ENCODE measurements around the gene FABP1. TPM values are rescaled to one million over a fixed set of nuclear protein-coding genes. Genes with fewer than 3 reads are reported as not detected.

The FABP1 gene
- total and polyA plus RNA-seq, 2 of the 4 experiments (the other 2 are of a cell fraction) = not detected

DNA sequence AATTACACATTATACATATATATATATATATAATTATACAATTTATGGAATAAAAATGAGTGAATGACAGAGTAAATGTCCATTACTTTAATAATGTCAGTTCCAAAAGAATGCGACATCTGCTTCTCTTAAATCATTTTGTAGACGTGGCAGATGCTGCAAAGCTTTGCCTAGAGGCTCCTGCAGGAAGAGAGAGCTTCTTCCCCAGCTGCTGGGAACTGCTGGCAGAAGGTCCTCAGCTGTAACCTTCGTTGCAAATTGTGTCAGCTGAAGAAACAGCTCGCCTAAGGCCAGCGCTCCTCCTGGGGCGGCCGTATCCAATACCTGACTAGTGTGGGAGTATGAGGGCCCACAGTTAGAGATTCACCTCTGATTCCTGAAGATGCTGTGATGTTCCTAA, 32.7 kb upstream of the FABP1 start:
- H3K18ac ChIP-seq (ENCODE audit: low read depth, low read length) = no peak overlapping the region
- H3K4ac ChIP-seq (ENCODE audit: low read depth, low read length) = no peak overlapping the region
- ChIA-PET CTCF (interaction anchor here (1.0 to 3.0 kb wide), 2 partner anchors 15 to 100 kb away, joined by 4 to 38 read pairs; no protein-coding TSS in a partner anchor), POLR2A (ENCODE audit: unreplicated experiment) (no interaction called here)
- no peak overlapping the region for H3K9ac ChIP-seq (ENCODE audit: low read depth, low read length)
- H2AK5ac ChIP-seq (ENCODE audit: low read depth, low read length) = no peak overlapping the region
- no peak overlapping the region for H3K23ac ChIP-seq (ENCODE audit: low read depth, low read length)
- H3K9me1 ChIP-seq (ENCODE audit: insufficient read depth, low read length) = no peaks in the 10 kb centered on the region
- H2AK9ac ChIP-seq (replicated peaks; ENCODE audit: low read depth, low read length, poor library complexity) = no peak overlapping the region
- DNase-seq (no peak), ATAC-seq (ENCODE audit: low read depth) (no peak)
- no peak overlapping the region for H3K4me3 ChIP-seq (ENCODE audit: insufficient read depth, low read depth, low read length)
- H3K79me1 ChIP-seq (ENCODE audit: low read depth in 1 of 2, low read length in 2 of 2) = no peaks in the 10 kb centered on the region
- BruUV-seq (replicated peaks) = no TSS peak
- no peak overlapping the region for H2AFZ ChIP-seq (replicated peaks; ENCODE audit: low read length, poor library complexity)
- no peak overlapping the region for H3K14ac ChIP-seq (replicated peaks; ENCODE audit: low read depth, low read length)
- no peak overlapping the region for H4K91ac ChIP-seq (ENCODE audit: insufficient read depth, low read depth, low read length)
- no peak overlapping the region for H2BK15ac ChIP-seq (ENCODE audit: low read depth, low read length)
- no peaks in the 10 kb centered on the region for H3K4me1 ChIP-seq (ENCODE audit: control insufficient read depth, insufficient read depth, low read length)
- H2BK20ac ChIP-seq (ENCODE audit: low read depth, low read length) = no peak overlapping the region
- in situ Hi-C loops (cut with MboI; ENCODE audit: low sequenced_read_pairs) (no loop called here), intact Hi-C loops (cut with micrococcal nuclease) (loop anchor here (1.0 kb wide), 1 partner anchor 100 kb away; no protein-coding TSS in a partner anchor), dilution Hi-C loops (cut with HindIII; ENCODE audit: low sequenced_read_pairs, unreplicated experiment) (no loop called here)
- no peak overlapping the region for H3K56ac ChIP-seq (ENCODE audit: extremely low read depth, insufficient read depth, low read length)
- TF ChIP-seq MAFK (IDR thresholded peaks at IDR 0.05; ENCODE audit: low read depth, low read length) = no peak
- H4K20me1 ChIP-seq (ENCODE audit: insufficient read depth, low read length) = no peaks in the 10 kb centered on the region
- H3K27me3 ChIP-seq (ENCODE audit: control insufficient read depth, insufficient read depth, low read length) = peaks cover 3% of the 10 kb centered on the region
- no peak overlapping the region for H4K8ac ChIP-seq (ENCODE audit: low read depth in 2 of 2, low read length in 2 of 2)
- no peak overlapping the region for H2BK5ac ChIP-seq (ENCODE audit: low read depth, low read length, poor library complexity, severe bottlenecking)
- H3K36me3 ChIP-seq (ENCODE audit: control insufficient read depth, insufficient read depth, low read length) = no peaks in the 10 kb centered on the region
- no peaks in the 10 kb centered on the region for H3K9me3 ChIP-seq (ENCODE audit: control insufficient read depth, insufficient read depth, low read length)
- H4K5ac ChIP-seq (ENCODE audit: low read depth, low read length) = no peak overlapping the region
- no CpG with 5 or more reads among the region's 7 CpGs for WGBS, 2 experiments (ENCODE audit: extremely low coverage in 2 of 2, insufficient read length in 1 of 2)
- H3K4me2 ChIP-seq (ENCODE audit: low read depth, low read length) = no peak overlapping the region
- no peak overlapping the region for H2BK120ac ChIP-seq (ENCODE audit: low read depth, low read length)
- H3K27ac ChIP-seq (ENCODE audit: insufficient read depth, low read length) = no peak overlapping the region

Data from IMR-90 (cell line).